ENCODE data around the gene FXYD1. TPM values are rescaled to one million over a fixed set of nuclear protein-coding genes. Genes with fewer than 3 reads are reported as not detected.

Gene FXYD1
- total and polyA plus RNA-seq, 4 donors: 18.7 to 146 (median 71.5) TPM

GRCh38 chr19:35156673-35157014 is 18.0 kb downstream of the FXYD1 start (continued):
- no peak for TF ChIP-seq GABPA (IDR thresholded peaks at IDR 0.05 in 1 of 2, conservative IDR thresholded peaks at IDR 0.05 in 1 of 2)
- TF ChIP-seq RAD21 (IDR thresholded peaks at IDR 0.05): no peak
- no peak for TF ChIP-seq NR2F2 (IDR thresholded peaks at IDR 0.05)
- no peak for TF ChIP-seq EGR1 (IDR thresholded peaks at IDR 0.05; ENCODE audit: low read depth in 2 of 2)
- TF ChIP-seq TAF1 (conservative IDR thresholded peaks at IDR 0.05): no peak
- TF ChIP-seq ZBTB33 (IDR thresholded peaks at IDR 0.05): no peak

GRCh38 chr19:35157431-35157830 is 18.8 kb downstream of the FXYD1 start:
- H3K36me3 ChIP-seq (ENCODE audit: control insufficient read depth in 4 of 4, insufficient read depth in 3 of 4, low read depth in 1 of 4, low read length in 3 of 4): peaks cover 0 to 6% (median 0%) of the 10 kb centered on the region in 4 donors
- H3K9me3 ChIP-seq (ENCODE audit: control insufficient read depth in 4 of 4, low read length in 3 of 4): no peaks in the 10 kb centered on the region
- no peak for TF ChIP-seq HNF4A (conservative IDR thresholded peaks at IDR 0.05)
- peaks cover 0 to 19% (median 8%) of the 10 kb centered on the region in 4 donors for H3K4me1 ChIP-seq (ENCODE audit: control insufficient read depth in 4 of 4, insufficient read depth in 4 of 4, low read length in 3 of 4)
- peaks cover 0 to 2% (median 0%) of the 10 kb centered on the region in 4 donors for H3K27me3 ChIP-seq (ENCODE audit: control insufficient read depth in 4 of 4, insufficient read depth in 4 of 4, low read length in 3 of 4)
- WGBS: 97% methylated on average over 4 of the region's 4 CpGs
- no peak overlapping the region for H3K4me3 ChIP-seq (ENCODE audit: low read depth in 1 of 3, low read length in 3 of 3)
- no peak for DNase-seq (ENCODE audit: low spot score)
- no peak overlapping the region for H3K9ac ChIP-seq (ENCODE audit: low read depth in 1 of 2, low read length in 2 of 2)
- H3K27ac ChIP-seq (ENCODE audit: low read depth in 1 of 2, low read length in 2 of 2): no peak overlapping the region

- Histone ChIP-seq H3K9me3 (ENCODE audit: control insufficient read depth in 4 of 4, low read length in 3 of 4) (peaks cover 0 to 4% (median 0%) of the 10 kb centered on the region in 4 donors), H3K4me3 (ENCODE audit: low read depth in 1 of 3, low read length in 3 of 3) (no peak overlapping the region), H3K27me3 (ENCODE audit: control insufficient read depth in 4 of 4, insufficient read depth in 4 of 4, low read length in 3 of 4) (no peaks in the 10 kb centered on the region), H3K9ac (ENCODE audit: low read depth in 1 of 2, low read length in 2 of 2) (no peak overlapping the region), H3K27ac (ENCODE audit: low read depth in 1 of 2, low read length in 2 of 2) (no peak overlapping the region), H3K4me1 (ENCODE audit: control insufficient read depth in 4 of 4, insufficient read depth in 4 of 4, low read length in 3 of 4) (peaks cover 0 to 6% (median 3%) of the 10 kb centered on the region in 4 donors), H3K36me3 (ENCODE audit: control insufficient read depth in 4 of 4, insufficient read depth in 3 of 4, low read depth in 1 of 4, low read length in 3 of 4) (peaks cover 0 to 6% (median under 1%) of the 10 kb centered on the region in 4 donors)
- TF ChIP-seq ZBTB33 (IDR thresholded peaks at IDR 0.05) (no peak), FOXA2 (IDR thresholded peaks at IDR 0.05) (no peak), RXRA (IDR thresholded peaks at IDR 0.05) (peak in 1 of 2 donors; percentile 20), HNF4A (conservative IDR thresholded peaks at IDR 0.05) (peak; percentile 42 to 44), HNF4G (IDR thresholded peaks at IDR 0.05) (no peak)
- no peak for DNase-seq (ENCODE audit: low spot score)
- 72% methylated on average over 8 of the region's 8 CpGs for WGBS
Observed at GRCh38 chr19:35159606-35160005, 21.0 kb downstream of the FXYD1 start.

- peaks cover 0 to 4% (median 2%) of the 10 kb centered on the region in 4 donors for H3K4me1 ChIP-seq (ENCODE audit: control insufficient read depth in 4 of 4, insufficient read depth in 4 of 4, low read length in 3 of 4)
- no peak overlapping the region for H3K27ac ChIP-seq (ENCODE audit: low read depth in 1 of 2, low read length in 2 of 2)
- no peak overlapping the region for H3K9ac ChIP-seq (ENCODE audit: low read depth in 1 of 2, low read length in 2 of 2)
- WGBS: 94% methylated on average over 9 of the region's 9 CpGs
- no peak overlapping the region for H3K4me3 ChIP-seq (ENCODE audit: low read depth in 1 of 3, low read length in 3 of 3)
- no peak for DNase-seq (ENCODE audit: low spot score)
- H3K36me3 ChIP-seq (ENCODE audit: control insufficient read depth in 4 of 4, insufficient read depth in 3 of 4, low read depth in 1 of 4, low read length in 3 of 4): peaks cover 0 to 6% (median 2%) of the 10 kb centered on the region in 4 donors
- no peaks in the 10 kb centered on the region for H3K27me3 ChIP-seq (ENCODE audit: control insufficient read depth in 4 of 4, insufficient read depth in 4 of 4, low read length in 3 of 4)
- H3K9me3 ChIP-seq (ENCODE audit: control insufficient read depth in 4 of 4, low read length in 3 of 4): peaks cover 0 to 4% (median under 1%) of the 10 kb centered on the region in 4 donors
- no peak for TF ChIP-seq JUND (IDR thresholded peaks at IDR 0.05)
- TF ChIP-seq REST (IDR thresholded peaks at IDR 0.05): no peak
- TF ChIP-seq EGR1 (IDR thresholded peaks at IDR 0.05; ENCODE audit: low read depth in 2 of 2): no peak
- no peak for TF ChIP-seq HNF4A (conservative IDR thresholded peaks at IDR 0.05)
- TF ChIP-seq FOXA2 (IDR thresholded peaks at IDR 0.05): no peak
- no peak for TF ChIP-seq SP1 (IDR thresholded peaks at IDR 0.05)
- no peak for TF ChIP-seq NR2F2 (IDR thresholded peaks at IDR 0.05)
- no peak for TF ChIP-seq TAF1 (conservative IDR thresholded peaks at IDR 0.05)
- TF ChIP-seq HNF4G (IDR thresholded peaks at IDR 0.05): no peak
- no peak for TF ChIP-seq MAX (IDR thresholded peaks at IDR 0.05)
Observed at GRCh38 chr19:35160629-35161433, 22.2 kb downstream of the FXYD1 start.
